Measurements from ENCODE around the gene SNRPA1.

SNRPA1 gene

GRCh38 chr15:101233651-101234280, 61.3 kb downstream of the SNRPA1 start:
- DNase-seq, result no peak

GRCh38 chr15:101232677-101233076, 62.4 kb downstream of the SNRPA1 start:
- no peak for DNase-seq

All from activated CD4-positive, alpha-beta T cell treated with anti-CD3 and anti-CD28 coated beads, Interleukin-2, amount 50 U/mL, for 1 hour (primary cell).